ENCODE results near the gene MSANTD4.

GRCh38 chr11:105968021-105968697, 53.9 kb downstream of the MSANTD4 start:
- TF ChIP-seq CTCF (conservative IDR thresholded peaks at IDR 0.05; ENCODE audit: low read length) = no peak
- no peak for TF ChIP-seq EZH2phosphoT487 (IDR thresholded peaks at IDR 0.05; ENCODE audit: borderline replicate concordance, low read depth, low read length)
